GM12878 (cell line): Measurements from ENCODE around the gene ATF6. TPM values are rescaled to one million over a fixed set of nuclear protein-coding genes. Genes with fewer than 3 reads are reported as not detected.

ENCODE experiments used
- ASH2L ChIP-seq: fragments of 300-600, 200-600 bp; sonication (generic); IDR thresholded peaks from 2 replicates; pipeline ENCODE4 v1.6.1; 2017; ENCODE audit warnings: low read depth, mild to moderate bottlenecking, borderline replicate concordance
- BHLHE40 ChIP-seq, 2 experiments: fragments of 450-650 bp in 1 of 2; IDR thresholded peaks; 2 replicates each; pipeline ENCODE4 v1.6.1; 2011 to 2017; ENCODE audit warnings: low read depth in 2 of 2, borderline replicate concordance in 1 of 2, improper control_type of control experiment in 1 of 2, low read length in 1 of 2, mild to moderate bottlenecking in 1 of 2
- CEBPB ChIP-seq, 2 experiments: fragments of 150-350 bp in 1 of 2; IDR thresholded peaks; 2 replicates each; pipeline ENCODE4 v1.6.1; 2012 to 2014; ENCODE audit warnings: low read depth in 2 of 2, low read length in 2 of 2, borderline replicate concordance in 1 of 2, inconsistent platforms in 1 of 2
- CHD2 ChIP-seq: IDR thresholded peaks from 2 replicates; pipeline ENCODE4 v1.6.1; 2011; ENCODE audit warnings: low read depth, low read length, improper control_type of control experiment, borderline replicate concordance
- EGR1 ChIP-seq, 2 experiments: IDR thresholded peaks; 1 replicate in 1 of 2; 2 replicates in 1 of 2; pipeline ENCODE4 v1.6.1; 2011 to 2012; ENCODE audit warnings: low read depth in 2 of 2, low read length in 2 of 2, borderline replicate concordance in 1 of 2, mild to moderate bottlenecking in 1 of 2, moderate library complexity in 1 of 2
- HCFC1 ChIP-seq: fragments of 150-350 bp; IDR thresholded peaks from 2 replicates; pipeline ENCODE4 v1.6.1; 2014; ENCODE audit warnings: low read length
- HDAC2 ChIP-seq: fragments of 200-600 bp; sonication (generic); IDR thresholded peaks from 2 replicates; pipeline ENCODE4 v1.6.1; 2017
- MTA2 ChIP-seq: fragments of 450-650 bp; IDR thresholded peaks from 2 replicates; pipeline ENCODE4 v1.6.1; 2016; ENCODE audit warnings: low read depth, mild to moderate bottlenecking, moderate library complexity
- NBN ChIP-seq: fragments of 450-650 bp; IDR thresholded peaks from 2 replicates; pipeline ENCODE4 v1.6.1; 2016
- NFIC ChIP-seq: IDR thresholded peaks from 2 replicates; pipeline ENCODE4 v1.6.1; 2012; ENCODE audit warnings: low read depth, mild to moderate bottlenecking, inconsistent platforms, low read length, moderate library complexity
- PML ChIP-seq: IDR thresholded peaks from 2 replicates; pipeline ENCODE4 v1.6.1; 2012; ENCODE audit warnings: low read length, inconsistent platforms
- REST ChIP-seq: IDR thresholded peaks from 2 replicates; pipeline ENCODE4 v1.6.1; 2012; ENCODE audit warnings: mild to moderate bottlenecking, low read depth, low read length
- SKIL ChIP-seq: fragments of 450-650 bp; IDR thresholded peaks from 2 replicates; pipeline ENCODE4 v1.6.1; 2017; ENCODE audit warnings: mild to moderate bottlenecking, low read depth, inconsistent platforms; ENCODE audit not compliant: poor library complexity, severe bottlenecking
- YY1 ChIP-seq: IDR thresholded peaks from 2 replicates; pipeline ENCODE4 v1.6.1; 2011; ENCODE audit warnings: low read depth, mild to moderate bottlenecking, low read length
- polyA plus RNA-seq, 11 experiments: library from polyadenylated mRNA; depleted of rRNA in 4 of 11; unstranded in 6 of 11; stranded (reverse) in 5 of 11; fragments of >200 nt; fragmentation: Nextera tagmentation in 4 of 11; fragmentation: Illumina TruSeq in 1 of 11; extraction: Ambion mirVana in 4 of 11; extraction: Trizol in 1 of 11; gene quantifications; 1 replicate in 1 of 11; 2 replicates in 10 of 11; pipeline versions ENCODE4 v1.2.1 to v1.2.3, GENCODE V29; 2011 to 2016; ENCODE audit warnings: inconsistent platforms in 2 of 11, missing spikeins in 2 of 11, low read depth in 1 of 11
- total RNA-seq, 4 experiments: library from RNA; depleted of rRNA in 3 of 4; stranded (reverse); fragments of >200 nt in 3 of 4; fragmentation: Illumina TruSeq in 1 of 4; extraction: Trizol in 1 of 4; gene quantifications; 2 replicates each; pipeline versions ENCODE4 v1.2.1 to v1.2.3, GENCODE V29; 2013 to 2021
- TF ChIP-seq, protein P1 (sequence below): fragments of 450-650 bp; IDR thresholded peaks from 2 replicates; pipeline ENCODE4 v1.6.1; 2016; ENCODE audit warnings: mild to moderate bottlenecking
- TF ChIP-seq, protein P2 (sequence below): fragments of 150-350 bp; IDR thresholded peaks from 2 replicates; pipeline ENCODE4 v1.6.1; 2014; ENCODE audit warnings: mild to moderate bottlenecking, low read depth, low read length
- TF ChIP-seq, protein P3 (sequence below): IDR thresholded peaks from 2 replicates; pipeline ENCODE4 v1.6.1; 2012; ENCODE audit warnings: low read depth, low read length, improper control_type of control experiment
- TF ChIP-seq, protein P4 (sequence below): fragments of 450-650 bp; IDR thresholded peaks from 2 replicates; pipeline ENCODE4 v1.6.1; 2016; ENCODE audit warnings: mild to moderate bottlenecking

ATF6 gene
- total and polyA plus RNA-seq, 10 of the 15 experiments (the other 5 are each of a cell fraction or from before 2014, with no cell fraction given): 7.8 to 24.3 (median 14.7) TPM

DNA sequence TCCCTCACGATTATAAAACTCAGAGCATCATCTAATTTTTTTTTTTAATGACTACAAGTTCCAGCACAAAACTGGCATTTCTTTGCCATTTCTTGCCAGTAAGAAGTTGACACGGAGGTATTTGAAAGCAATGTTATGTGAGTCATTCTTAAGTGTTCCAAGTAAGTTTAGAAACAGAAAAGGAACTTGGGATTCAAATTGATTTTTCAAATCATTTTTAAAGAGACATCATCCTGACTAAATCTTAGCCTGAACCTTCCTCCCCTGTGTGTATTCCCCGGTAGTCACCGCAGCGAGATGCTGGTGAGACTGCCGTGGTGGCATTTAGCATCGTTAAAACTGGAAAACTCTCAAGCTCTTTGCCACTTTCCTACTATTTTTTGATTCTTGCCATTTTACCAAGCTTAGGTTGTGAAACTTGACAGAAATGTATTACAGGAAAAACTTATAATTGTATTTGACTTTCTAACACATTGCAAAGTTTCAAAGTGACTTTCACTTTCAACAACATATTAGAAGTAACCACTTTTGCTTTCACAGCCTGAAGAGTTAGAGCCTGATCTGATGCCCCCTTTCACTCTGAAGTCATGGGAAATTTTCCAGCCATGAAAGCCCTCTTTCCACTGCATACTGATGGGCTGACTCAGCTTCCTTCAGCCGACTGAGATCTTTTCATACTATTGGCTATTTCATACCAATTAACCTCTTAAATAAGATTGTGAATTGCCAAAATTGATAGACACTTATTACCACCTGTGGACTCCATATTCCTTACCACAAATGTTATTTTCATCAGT is 196.2 kb downstream of the ATF6 start (continued):
- TF ChIP-seq CEBPB (IDR thresholded peaks at IDR 0.05; ENCODE audit: borderline replicate concordance in 1 of 2, low read depth in 2 of 2, low read length in 2 of 2) (no peak), PML (no peak), CHD2 (no peak), YY1 (no peak), ASH2L (0 out of 2 replicates have a peak, but pooled peaks have one; percentile 33), NBN (0 out of 2 replicates have a peak, but pooled peaks have one; percentile 16), HDAC2 (no peak), BHLHE40 (IDR thresholded peaks at IDR 0.05; ENCODE audit: borderline replicate concordance in 1 of 2, low read depth in 2 of 2, low read length in 1 of 2) (no peak), REST (no peak), MTA2 (peak; percentile 65; the same call in 1 of the 2 replicates), HCFC1 (no peak), SKIL (no peak), NFIC (peak; percentile 63), EGR1 (IDR thresholded peaks at IDR 0.05; ENCODE audit: borderline replicate concordance in 1 of 2, low read depth in 2 of 2, low read length in 2 of 2) (no peak)
- TF ChIP-seq, protein P1, sequence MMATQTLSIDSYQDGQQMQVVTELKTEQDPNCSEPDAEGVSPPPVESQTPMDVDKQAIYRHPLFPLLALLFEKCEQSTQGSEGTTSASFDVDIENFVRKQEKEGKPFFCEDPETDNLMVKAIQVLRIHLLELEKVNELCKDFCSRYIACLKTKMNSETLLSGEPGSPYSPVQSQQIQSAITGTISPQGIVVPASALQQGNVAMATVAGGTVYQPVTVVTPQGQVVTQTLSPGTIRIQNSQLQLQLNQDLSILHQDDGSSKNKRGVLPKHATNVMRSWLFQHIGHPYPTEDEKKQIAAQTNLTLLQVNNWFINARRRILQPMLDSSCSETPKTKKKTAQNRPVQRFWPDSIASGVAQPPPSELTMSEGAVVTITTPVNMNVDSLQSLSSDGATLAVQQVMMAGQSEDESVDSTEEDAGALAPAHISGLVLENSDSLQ: peak; percentile 16; the same call in 1 of the 2 replicates
- TF ChIP-seq, protein P2, sequence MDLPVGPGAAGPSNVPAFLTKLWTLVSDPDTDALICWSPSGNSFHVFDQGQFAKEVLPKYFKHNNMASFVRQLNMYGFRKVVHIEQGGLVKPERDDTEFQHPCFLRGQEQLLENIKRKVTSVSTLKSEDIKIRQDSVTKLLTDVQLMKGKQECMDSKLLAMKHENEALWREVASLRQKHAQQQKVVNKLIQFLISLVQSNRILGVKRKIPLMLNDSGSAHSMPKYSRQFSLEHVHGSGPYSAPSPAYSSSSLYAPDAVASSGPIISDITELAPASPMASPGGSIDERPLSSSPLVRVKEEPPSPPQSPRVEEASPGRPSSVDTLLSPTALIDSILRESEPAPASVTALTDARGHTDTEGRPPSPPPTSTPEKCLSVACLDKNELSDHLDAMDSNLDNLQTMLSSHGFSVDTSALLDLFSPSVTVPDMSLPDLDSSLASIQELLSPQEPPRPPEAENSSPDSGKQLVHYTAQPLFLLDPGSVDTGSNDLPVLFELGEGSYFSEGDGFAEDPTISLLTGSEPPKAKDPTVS: no peak
- TF ChIP-seq, protein P3, sequence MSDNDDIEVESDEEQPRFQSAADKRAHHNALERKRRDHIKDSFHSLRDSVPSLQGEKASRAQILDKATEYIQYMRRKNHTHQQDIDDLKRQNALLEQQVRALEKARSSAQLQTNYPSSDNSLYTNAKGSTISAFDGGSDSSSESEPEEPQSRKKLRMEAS: no peak
- TF ChIP-seq, protein P4, sequence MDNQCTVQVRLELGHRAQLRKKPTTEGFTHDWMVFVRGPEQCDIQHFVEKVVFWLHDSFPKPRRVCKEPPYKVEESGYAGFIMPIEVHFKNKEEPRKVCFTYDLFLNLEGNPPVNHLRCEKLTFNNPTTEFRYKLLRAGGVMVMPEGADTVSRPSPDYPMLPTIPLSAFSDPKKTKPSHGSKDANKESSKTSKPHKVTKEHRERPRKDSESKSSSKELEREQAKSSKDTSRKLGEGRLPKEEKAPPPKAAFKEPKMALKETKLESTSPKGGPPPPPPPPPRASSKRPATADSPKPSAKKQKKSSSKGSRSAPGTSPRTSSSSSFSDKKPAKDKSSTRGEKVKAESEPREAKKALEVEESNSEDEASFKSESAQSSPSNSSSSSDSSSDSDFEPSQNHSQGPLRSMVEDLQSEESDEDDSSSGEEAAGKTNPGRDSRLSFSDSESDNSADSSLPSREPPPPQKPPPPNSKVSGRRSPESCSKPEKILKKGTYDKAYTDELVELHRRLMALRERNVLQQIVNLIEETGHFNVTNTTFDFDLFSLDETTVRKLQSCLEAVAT: no peak
